HG03280 (cell line): ENCODE measurements around the gene ISX.

Experiments
- ATAC-seq: cut with Tn5 transposase; IDR thresholded peaks from one replicate; pipeline ENCODE4 v1.9.1; 2021; ENCODE audit warnings: mild to moderate bottlenecking, moderate library complexity; ENCODE audit not compliant: unreplicated experiment

The ISX gene

DNA sequence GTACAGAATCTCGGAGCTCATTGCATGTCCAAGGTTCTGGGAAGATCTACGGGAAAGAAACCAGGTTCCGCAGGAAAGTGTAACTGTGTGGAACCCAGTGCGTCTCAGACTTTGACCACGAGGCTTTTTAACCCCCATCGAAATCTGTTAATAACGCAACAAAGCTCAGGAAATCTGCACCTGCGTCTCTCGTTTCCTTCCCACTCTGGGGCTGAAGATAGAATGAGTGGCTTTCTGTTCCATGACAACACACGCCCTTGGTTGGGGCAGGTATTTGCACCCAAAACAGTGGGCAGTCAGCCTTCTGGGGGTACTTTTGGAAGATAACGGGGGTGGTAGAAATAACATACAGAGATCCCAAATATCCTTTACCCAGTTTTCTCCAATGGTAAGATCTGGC, 38.5 kb downstream of the ISX start:
- no peak for ATAC-seq

DNA sequence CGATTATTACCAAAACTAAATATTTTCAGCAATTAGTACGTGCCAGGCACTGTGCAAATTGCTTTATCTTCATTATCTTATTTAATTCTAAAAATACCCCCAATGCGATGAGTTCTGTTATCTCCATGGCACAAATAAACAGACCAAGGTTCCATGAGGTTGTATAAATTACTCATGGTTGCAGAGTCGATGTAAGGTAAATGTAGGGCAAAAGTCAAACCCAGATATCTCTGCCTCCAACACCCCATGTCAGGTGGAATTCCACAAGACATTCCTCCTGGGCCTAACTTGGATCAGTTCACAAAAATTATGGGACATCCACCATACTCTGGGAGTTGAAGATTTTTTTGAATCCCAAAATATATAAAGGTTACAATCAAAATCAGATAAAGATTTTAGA, 43.7 kb downstream of the ISX start:
- ATAC-seq, result no peak

DNA sequence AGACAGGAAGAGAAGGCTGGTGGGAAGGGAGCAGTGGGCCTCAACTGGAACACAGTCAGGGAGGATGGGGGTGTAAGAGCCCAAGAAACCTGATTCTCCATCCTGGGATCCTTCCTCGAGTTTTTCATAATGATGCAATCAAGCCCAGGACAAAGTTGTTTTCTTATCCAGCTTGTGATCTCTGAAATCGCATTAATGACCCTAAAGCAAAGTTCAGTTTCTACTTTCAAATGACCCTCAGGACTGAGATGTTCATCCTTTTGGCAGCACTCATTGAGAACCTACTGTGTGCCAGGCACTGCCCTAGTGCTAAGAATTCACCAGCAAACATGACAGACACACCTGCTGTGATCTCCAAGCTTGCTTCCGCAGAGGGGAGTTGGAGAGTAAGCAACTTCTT, 45.3 kb downstream of the ISX start:
- ATAC-seq, result no peak

DNA sequence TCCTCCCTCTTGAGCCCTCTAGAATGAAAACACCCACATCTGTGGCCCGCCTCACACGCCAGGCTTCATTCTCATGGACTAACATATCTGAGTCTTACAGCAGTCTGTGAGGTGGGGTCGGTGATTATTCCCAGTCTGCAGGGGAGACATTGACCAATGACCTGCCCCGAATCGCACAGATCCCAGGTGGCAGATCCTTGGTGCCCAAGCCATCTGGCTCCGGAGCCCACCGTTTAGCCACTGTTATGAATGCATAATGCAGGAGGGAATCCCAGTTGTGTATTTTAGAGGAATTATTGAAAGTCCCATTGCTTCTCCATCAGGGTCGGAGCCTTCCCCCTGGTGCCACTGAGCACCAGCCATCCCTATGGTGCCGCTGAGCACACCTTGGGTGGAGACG, 47.4 kb downstream of the ISX start:
- no peak for ATAC-seq

DNA sequence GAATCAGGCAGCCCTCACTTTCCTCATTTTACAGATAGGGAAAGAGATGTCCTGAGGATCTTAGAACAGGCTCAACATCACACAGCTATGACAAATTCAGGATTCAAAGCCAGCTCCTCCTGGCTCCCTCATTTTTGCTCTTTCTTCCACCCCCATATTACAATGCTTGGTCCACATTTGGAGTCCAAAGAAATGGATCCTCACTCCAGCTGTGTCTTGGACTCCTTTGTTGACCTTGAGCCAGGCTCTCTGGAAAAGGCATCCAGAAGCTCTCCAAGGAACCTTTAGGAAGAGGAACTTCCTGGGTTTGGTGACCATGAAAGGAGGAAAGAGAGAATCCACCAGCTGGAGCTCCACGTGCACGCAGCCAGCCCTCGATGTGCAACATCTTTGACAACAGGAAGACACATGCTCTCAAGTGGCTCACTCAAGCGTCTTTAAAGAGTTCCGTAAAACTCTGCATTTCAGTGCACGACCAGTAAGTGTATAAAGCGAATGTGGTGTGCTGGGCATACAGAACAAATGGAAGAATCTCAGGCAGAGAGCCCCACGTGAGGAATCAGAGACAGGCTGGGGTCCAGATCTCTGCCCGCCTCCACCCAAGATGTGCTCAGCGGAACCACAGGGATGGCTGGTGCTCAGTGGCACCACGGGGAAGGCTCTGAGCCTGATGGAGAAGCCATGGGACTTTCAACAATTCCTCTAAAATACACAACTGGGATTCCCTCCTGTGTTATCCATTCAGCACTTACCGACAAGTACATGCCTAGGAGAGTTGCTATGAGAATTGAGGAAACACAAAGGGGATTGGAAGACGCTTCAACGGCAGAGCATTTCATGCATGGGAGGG, 48.4 kb downstream of the ISX start:
- no peak for ATAC-seq

DNA sequence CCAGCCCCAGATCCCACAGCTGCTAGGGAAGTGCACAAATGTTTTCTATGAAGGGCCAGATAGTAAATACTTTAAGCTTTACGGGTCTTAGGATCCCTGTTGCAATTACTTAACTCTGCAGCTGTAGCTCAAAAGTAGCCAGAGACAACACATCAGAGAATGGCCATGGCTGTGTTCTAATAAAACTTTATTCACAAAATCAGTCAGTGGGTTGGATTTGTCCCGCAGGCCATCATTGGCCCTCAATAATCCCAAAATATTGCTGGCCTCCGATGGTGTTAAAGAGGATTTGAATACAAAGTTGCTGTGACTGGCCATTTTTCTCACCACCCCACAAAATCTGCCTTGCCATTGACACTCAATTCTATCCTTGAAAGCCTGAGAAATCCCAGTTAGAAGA, 49.6 kb downstream of the ISX start:
- ATAC-seq, result no peak

DNA sequence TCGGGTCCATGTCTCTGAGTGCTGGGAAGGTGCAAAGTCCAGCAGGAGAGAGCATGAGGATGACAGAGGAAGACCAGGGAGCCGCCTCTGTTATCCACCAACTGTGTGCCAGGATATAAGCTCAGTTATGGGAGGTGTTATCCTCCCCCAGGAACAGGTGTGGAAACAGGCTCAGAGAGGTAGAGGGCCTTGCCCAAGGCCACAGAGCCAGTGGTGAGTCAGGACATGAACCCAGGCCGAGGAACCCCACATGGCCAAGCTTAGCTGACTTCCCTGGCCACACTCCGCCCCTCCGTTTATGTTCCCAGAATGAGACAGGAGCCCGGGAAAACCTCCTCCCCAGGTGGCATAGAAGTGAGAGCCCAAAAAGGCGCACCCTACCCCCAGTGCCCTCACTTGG, 50.3 kb downstream of the ISX start:
- no peak for ATAC-seq

DNA sequence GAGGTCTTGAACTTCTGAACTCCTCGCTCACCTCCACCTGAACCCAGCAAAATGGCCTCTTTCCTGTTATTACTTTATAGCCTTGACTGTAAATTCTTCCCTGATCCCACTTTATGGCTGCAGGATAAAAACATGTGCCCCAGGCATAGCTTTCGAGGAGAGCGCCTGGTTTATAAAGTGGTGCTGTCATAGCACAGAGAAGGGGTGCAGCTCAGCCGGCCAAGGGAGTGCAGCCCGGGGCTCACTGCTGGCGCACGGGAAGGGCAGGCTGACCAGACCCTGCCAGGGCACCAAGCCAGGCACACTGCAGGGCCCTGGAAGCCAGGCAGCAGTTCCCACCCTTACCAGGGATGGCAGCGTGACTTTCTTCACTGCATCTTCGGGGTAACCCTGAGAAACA, 50.9 kb downstream of the ISX start:
- ATAC-seq, result no peak

DNA sequence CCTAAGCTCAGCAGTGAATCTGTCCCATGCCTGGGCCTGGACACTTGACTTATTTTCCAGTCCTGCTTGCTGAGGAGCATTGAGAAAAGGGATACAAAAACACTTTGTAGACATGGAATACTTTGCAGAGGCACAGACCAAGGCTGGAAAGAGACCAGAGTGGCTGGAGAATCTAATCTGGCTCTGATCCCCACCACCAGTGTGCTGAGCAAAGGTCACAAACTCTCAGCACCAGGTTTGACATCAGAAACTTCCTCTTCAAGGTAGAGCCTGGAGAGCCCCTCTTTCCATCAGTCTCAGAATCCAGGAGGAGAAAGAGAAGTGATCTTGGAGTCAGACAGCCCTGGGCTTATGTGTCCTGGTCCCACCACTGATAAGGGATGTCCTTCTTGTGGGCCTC, 53.5 kb downstream of the ISX start:
- no peak for ATAC-seq

DNA sequence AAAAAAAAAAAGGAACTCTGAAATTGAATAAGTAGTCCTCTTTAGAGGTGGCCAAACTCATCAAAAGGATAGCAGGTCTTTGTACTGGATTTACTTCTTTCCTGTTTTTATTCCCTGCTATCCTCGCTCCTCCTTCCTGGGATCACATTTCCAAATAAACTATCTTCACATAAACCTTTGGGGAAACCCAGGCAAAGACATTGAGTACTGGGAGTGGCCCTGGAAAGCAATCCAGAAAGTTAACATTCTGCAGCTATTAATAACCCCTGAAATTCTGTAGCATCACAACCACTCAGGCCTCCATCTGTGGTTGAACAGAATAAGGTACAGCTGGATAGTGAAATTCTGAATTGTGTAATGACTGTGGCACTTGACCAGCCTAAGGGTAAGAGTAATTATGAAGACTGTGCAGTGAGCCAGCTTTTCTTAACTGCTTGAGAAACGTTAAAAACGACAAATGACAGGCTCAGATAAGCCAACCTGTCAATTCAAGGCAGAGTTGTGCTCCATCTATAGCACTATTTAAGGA, 58.8 kb downstream of the ISX start:
- no peak for ATAC-seq

DNA sequence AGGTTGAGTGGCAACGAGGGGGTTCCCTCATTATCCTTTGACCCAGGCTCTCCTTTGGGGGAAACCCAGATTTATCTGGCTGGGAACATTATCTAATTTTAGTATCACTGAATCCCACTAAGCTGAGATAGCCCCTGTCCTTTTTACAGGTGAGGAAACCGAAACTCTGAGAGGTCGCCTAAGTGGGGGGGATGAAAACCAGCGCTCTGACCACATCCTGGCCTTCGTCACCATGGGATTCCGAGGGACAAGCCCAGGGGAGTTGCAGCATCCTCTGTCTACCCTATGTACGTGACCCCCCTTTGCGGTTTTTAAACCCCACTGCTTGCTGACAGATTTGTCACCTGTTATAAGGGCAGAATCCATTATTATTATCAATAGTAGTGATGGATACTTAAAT, 61.0 kb downstream of the ISX start:
- ATAC-seq, result peak; percentile 35

DNA sequence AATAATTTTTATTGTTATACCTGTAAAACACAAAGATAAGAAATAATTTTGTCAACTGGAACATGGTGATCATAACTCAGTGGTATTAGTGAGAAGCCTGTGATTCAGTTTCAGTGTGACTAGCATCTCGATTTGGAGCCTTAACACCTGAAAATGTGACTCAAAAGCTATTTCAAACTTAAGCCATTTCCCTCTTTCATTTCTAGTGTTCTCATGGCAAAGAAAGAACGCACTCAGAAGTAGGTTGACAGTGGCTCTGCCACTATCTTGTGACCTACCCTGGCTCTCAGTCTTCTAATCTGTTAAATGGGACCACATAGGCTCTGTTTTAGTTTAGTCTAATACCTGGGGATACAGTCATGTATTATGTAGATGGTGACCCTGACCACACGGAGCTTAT, 62.7 kb downstream of the ISX start:
- ATAC-seq, result peak; percentile 47

DNA sequence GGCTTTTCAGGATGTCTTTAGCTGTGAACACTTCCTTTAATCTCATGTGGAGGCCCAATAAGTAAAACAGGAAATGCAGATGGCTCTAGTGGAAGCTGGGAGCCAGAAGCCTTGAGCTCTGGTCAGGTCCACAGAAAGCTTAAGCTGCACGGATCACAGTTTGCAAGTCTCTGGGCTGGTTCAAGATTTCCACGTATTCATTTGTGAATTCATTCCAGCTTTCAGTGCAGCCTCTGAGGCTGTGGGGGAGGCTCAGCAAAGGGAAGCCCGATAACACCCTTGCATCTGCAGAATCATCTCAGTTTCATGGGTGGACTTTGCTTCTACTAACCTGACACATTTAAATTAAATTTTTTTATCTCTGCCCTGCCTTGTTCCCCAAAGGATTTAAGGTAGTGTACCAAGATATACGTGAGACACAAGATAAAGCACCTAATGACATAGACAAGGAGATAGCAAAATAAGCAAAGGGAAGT, 65.6 kb downstream of the ISX start:
- no peak for ATAC-seq

DNA sequence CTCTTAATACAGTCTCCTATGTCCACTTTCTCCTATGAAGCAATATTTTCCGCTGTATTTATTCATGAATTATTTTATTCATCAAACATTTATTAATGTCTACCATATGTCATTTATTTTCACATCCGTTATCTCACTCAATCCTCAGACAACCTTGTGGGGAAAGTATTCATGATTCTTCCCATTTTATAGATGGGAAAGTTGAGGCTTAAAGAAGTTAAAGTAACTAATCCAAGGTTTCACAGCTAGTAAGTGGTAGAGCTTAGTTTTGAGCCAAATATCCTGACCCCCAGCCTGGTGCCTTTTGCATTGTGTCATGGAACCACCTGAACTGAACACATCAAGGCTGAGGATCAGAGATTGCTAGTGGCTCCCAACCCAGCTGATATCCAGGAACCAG, 66.6 kb downstream of the ISX start:
- no peak for ATAC-seq

DNA sequence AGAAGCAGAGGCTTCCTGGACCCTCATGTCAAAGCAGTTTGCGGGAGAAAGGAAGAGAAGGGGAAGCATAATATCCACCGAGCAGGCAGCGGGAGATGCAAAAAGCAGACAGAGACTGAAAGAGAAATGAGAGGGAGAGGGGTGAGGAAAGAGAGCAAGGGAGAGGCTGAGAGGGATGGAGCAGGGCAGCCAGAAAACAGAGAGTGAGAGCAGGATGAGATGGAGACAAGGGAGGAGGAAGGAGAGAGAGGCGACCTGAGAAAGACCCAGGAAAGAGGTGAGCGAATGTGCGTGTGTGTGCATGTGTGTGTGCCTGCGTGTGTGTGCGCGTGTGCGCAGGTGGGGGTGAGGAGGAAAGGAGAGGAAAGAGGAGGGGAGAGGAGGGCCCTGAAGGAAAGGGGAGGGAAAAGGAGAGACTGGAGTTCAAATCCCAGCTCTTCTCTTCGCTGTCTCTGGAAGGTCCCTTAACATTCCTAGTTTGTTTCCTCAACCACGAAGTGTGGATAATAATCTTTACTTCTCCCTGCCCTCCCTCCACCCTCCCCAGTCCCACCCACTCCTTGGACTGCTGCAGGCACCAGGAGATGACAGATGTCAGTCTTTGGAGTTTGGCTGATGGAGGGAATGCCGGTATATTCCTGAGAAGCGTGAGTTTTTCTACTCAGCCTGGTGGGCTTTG, 67.9 kb downstream of the ISX start:
- no peak for ATAC-seq

DNA sequence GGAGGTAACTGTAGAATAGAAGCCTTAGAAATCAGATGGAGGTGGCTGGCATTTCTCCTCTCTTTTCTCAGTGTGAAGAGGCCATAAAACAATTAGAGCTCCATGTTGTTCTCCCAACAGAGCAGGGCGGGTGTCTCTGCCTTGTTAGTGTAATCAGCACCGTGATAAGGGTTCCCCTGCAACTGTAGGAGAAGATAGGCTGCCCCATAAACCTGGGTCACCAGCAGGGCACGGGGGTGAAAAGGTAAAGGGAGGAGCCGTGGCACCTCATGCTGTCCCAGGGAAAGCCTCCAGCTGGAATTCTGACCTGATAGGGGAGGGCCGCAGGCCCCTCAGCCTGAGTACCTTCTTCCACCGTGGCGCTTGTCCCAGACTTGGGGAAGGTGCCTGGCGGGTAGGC, 68.7 kb downstream of the ISX start:
- no peak for ATAC-seq

DNA sequence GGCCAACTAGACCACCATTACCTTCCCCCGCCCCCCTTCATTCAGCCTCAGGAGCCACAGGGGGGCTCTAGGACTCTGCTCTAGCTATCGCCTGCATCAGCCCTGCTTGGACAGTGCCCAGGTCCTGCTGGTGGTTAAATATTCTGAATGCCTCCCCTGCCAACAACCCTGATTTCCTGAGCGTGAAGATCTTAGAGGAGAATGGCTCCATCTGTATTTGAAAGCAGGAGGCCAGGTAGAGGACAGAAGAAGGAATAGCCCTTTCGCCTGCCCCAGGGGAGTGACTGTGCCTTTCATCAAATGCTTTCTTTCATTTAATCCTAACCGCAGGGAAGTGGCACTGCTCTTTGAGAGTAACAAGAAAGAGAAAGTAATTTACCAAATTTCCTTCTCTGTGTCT, 69.2 kb downstream of the ISX start:
- ATAC-seq, result no peak
